GM12872 (cell line): Measurements from ENCODE around the gene CSF2.

Experiments
- TF ChIP-seq, protein P1 (sequence below): IDR thresholded peaks from 3 replicates; pipeline ENCODE4 v1.5.1; 2011; ENCODE audit warnings: low read depth, mild to moderate bottlenecking, low read length, moderate library complexity; ENCODE audit not compliant: insufficient read depth

CSF2 gene

DNA sequence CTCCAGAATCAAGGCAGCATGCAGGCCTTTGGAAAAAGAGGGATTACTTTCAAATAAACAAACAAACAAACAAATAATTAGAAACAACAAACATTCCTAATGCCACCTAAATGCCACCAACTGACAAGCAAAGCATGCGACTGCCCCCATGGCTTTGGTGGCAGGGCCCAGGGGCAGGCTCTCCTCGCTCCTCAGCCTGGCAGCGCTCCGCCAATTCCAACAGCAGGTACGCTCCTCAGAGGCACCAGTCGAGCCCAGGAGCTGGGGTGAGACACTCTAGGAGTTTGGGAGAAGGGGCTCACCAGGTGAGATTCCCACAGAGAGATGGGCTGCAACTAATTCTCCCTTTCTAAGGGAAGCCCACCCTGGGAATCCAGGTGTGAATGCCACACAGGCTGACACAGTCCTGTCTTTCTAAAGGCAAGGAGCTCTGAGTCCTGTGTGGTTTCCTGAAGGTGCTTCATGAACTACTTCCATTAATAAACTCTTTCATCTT lies 27.8 kb downstream of the CSF2 start:
- TF ChIP-seq, protein P1, sequence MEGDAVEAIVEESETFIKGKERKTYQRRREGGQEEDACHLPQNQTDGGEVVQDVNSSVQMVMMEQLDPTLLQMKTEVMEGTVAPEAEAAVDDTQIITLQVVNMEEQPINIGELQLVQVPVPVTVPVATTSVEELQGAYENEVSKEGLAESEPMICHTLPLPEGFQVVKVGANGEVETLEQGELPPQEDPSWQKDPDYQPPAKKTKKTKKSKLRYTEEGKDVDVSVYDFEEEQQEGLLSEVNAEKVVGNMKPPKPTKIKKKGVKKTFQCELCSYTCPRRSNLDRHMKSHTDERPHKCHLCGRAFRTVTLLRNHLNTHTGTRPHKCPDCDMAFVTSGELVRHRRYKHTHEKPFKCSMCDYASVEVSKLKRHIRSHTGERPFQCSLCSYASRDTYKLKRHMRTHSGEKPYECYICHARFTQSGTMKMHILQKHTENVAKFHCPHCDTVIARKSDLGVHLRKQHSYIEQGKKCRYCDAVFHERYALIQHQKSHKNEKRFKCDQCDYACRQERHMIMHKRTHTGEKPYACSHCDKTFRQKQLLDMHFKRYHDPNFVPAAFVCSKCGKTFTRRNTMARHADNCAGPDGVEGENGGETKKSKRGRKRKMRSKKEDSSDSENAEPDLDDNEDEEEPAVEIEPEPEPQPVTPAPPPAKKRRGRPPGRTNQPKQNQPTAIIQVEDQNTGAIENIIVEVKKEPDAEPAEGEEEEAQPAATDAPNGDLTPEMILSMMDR: no peak

DNA sequence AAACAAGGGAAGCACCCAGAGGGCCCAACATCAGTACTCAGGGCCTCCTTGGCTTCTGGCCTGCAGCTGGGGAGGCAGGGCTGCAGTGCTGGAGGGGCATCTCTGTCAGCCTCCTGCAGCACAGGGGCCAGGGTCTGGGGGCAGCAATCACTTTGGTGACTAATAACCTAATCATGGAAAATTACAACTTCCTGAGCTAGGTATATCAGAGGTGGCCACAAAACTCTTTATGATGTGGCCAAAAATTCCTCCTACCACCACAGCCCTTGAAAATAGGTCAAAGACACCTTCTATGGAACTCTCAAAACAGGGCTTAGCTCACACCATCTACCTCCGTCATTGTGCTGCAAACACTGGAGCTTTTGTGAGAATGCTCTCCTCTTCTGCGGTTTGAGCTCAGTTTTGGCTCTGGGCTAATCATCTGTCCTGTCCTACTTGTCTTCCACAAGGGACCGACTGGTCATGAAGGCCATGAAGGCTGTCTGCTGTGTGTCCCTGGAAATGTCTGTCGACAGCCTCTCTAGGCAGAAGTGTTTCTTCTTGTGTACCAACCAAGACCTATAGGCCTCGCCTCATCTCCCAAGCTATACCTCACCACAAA lies 28.6 kb downstream of the CSF2 start:
- TF ChIP-seq, protein P1: no peak

DNA sequence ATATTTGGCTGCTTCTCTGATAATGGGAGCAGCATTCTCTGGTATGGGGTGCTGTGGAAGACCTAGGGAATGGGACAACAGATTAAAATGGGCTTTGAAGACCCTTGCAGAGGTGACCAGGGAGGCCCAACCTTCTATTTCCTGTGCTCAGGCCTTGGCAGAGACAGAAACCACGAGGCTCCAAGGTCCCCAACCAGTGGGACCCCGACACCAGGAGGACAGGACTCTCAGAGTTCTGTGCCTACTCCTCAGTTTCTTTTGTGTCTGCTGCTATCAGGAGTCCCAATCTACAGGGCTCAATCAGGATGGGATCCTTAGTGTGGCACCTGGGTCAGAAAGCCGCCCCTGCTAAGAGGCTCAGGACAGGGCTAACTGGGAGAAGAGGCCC lies 29.3 kb downstream of the CSF2 start:
- TF ChIP-seq, protein P1: no peak

DNA sequence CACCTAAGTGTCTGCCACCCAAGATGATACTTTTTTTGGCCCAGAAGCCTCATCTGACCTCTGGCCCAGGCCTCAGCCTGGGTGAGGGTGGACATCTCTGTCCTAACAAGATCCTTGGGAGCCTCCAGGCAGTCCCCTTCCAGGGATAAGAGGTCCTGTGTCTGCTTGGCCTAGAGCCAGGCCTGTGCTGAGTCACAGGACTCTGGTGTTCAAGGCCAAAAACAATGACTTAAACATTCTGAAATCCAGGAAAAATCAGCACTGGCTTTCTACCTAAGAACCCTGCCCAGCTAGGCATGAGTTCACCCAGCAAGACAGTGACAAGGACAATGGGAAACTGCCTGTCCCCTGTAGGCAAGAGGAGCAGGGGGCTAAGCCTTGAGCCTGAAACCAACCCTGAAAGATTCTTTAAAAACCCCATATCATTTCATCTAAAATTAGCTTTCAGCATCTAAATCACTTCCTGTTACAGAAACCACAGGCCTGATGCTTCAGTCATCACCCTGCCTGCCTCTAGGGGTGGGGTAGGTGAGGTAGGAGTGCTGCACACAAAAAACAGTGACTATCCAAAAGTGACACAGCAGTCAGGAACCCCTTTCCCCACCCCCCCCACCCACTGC lies 29.9 kb downstream of the CSF2 start:
- TF ChIP-seq, protein P1: peak; percentile 44

DNA sequence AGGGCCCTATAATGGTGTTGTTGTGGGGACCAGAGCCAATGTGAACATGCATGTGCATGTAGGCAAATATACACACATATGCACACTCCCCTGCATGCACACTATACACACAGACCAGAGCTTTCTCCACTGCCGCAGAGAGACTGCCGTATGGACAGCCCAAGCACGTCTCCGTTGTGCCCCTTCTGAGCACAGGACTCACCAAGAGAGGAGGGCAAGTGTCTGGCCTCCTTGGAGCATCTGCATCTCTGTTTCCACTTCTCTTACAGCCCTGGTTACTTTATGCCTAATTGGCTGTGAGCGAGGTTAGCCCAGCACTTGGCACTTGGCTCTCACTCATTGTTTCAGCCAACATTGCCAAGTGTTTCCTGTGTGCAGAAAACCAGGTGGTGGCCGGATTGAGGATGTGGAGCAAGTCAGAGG lies 30.4 kb downstream of the CSF2 start:
- TF ChIP-seq, protein P1: no peak

DNA sequence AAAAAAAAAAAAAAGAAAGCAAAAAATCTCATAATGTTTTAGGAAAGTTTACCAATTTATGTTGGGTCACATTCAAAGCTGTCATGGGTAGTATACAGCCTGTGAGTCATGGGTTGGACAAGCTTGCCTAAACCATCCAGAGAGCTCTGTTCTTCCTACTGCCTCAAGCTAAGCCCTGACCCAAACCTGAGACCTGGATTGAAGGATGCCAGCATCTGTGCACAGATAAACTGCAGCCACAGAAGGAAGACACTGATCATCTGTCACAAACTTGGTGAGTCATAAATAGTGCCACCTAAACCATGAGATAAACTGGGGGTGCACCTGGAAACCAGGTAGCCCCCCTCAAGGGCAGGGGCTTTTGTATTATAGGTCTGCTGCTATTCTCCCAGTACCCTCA lies 31.0 kb downstream of the CSF2 start:
- TF ChIP-seq, protein P1: no peak

DNA sequence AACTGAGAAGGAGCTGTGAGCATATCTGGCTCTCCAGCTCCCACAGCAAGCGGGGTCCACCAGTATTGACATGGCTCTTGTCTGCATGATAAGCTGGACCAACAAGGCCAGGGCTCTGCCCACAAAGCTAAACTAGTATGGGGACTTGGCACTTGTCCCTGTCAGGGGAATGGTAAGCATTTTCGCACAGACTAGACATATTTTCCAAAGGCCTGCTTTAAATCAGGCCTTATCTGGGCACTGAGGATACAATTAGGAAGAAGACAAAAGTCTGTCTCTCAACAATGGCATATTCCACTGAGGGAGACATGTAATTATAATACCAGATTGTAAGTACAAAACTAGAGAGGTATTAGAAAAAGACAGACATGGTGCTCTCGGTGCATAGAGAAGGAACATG lies 32.1 kb downstream of the CSF2 start:
- TF ChIP-seq, protein P1: no peak
